ENCODE results near the gene HOMER2.

- TF ChIP-seq CTCF (IDR thresholded peaks at IDR 0.05; ENCODE audit: low read depth, low read length) = no peak
- TF ChIP-seq EZH2phosphoT487 (IDR thresholded peaks at IDR 0.05; ENCODE audit: low read depth) = no peak
These were observed 71.8 kb downstream of the HOMER2 start for GRCh38 chr15:82880704-82881103.
